MV-4-11 (cell line): ENCODE measurements around the gene URB1.
"Not testable (repeated sequence)": the region's sequence is repeated elsewhere in the genome, so short reads cannot be mapped to it uniquely, and the experiment has no call there.

Source experiments
- DNase-seq: peaks from one replicate; lab custom pipeline; 2025; lab: John Stamatoyannopoulos, UW

URB1 gene

DNA sequence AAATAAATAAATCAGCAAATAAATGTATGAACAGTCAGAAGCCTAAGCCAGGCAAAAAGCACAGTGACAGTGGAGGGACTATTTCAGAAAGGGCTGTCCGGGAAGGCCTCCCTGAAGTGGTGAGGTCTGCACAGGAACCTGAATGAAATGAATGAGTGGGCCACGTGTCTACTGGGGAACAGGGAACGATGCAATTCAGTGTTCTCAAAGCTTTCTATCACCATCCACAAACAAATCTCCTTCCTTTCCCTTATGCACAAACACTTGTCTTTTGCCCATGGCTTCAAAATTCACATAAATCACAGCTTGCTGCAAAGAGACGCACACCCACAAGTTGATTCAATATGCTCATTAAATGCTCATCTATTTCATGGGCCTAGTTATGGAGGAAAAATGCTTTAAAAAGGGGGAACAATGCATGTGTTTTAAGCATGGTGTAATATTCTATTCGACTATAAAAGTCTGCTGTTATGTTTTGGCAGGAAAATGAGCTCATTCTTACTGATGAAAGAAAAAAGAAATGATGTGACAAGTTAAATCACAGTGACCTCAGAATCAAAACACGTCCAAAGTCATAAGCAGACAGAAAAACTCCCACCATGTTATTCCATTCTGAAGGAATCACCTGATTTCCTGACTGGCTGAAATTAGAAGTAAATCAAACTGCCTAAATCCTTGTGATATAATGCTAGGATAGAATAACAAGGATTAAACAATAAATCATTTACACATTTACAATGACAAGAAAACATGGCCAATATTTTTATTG, 21.6 kb downstream of the URB1 start:
- DNase-seq = no peak

DNA sequence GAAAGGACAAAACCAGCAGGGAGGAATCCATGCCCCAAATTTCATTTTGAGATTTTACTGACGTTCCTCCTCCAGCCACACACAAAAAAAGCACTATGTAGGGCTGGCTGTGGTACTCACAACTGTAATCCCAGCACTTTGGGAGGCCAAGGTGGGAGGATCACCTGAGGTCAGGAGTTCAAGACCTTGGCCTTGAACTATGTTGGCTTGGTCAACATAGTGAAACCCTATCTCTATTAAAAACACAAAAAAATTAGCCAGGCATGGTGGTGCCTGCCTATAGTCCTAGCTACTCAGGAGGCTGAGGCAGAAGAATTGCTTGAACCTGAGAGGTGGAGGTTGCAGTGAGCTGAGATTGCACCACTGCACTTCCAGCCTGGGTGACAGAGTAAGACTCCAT, 23.9 kb downstream of the URB1 start:
- DNase-seq = not testable (repeated sequence)

DNA sequence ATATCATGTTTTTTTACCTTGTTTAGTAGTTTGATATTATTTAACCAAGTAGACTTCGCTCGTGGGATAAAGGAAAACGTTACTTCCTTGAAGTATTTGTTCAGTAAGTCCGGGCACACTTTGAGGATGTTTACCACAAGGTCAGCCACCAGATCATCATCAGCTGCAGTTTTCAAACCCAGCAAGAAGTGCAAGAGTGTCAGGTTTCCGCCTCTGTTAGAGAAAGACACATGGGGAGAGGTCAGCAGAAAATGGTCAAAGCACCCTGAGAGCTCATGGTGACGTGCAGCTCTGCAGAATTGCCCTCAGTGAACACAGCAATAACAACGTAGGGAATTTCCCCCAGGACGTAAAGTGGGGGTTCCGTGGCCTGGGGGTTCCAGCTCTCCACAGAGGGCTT, 24.4 kb downstream of the URB1 start:
- DNase-seq = no peak

- peak; percentile 6 for DNase-seq
Observed at GRCh38 chr21:32367158-32367557, 25.7 kb downstream of the URB1 start.

- DNase-seq = no peak
Observed at GRCh38 chr21:32366191-32366590, 26.6 kb downstream of the URB1 start.

GRCh38 chr21:32364796-32365195, 28.0 kb downstream of the URB1 start:
- no peak for DNase-seq

DNA sequence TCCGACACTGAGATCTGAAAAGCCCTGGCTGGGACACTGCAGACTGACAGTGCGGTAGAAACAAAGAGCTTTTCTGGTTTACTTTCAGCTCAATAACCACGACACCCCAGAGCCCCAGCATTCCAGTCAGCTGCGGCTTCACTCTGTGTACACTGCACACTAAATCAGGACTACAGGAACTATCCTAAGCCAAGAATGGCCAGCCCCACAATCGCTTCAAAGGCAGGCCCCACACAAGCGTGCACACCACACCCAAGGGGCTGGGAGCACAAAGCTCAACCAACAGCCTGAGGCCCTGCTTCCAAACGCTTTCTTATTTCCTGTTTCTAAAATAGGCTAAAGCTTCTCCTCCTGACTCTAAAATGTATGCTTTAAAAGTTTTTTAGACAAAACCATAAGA, 28.4 kb downstream of the URB1 start:
- DNase-seq = peak; percentile 59

GRCh38 chr21:32360401-32360975, 32.3 kb downstream of the URB1 start:
- no peak for DNase-seq

DNA sequence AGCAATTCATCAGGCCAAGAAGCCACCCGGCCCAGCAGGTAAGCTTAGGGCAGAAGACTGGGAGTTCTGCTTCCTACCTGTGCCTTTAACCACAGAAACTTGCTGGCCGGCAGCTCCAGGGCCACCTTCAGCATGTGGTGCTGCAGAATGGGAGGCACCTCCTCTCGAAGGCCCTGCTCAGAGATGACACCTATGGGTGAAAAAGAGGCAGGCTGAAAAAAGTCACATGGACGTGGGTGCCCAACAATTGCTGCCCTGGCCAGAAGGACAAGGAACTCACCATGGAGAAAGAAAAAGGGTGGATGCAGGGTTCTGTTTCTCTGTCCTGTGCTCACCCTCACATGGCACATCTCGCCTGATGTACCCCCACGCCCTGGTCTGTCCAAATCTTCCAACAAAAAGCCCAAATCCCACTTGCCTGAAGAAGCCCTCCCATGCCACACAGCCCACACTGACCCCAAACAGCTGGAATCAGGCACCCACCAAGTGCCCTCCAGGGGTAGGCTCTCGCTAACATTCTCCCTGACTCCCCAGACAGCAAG, 33.0 kb downstream of the URB1 start:
- DNase-seq = no peak

DNA sequence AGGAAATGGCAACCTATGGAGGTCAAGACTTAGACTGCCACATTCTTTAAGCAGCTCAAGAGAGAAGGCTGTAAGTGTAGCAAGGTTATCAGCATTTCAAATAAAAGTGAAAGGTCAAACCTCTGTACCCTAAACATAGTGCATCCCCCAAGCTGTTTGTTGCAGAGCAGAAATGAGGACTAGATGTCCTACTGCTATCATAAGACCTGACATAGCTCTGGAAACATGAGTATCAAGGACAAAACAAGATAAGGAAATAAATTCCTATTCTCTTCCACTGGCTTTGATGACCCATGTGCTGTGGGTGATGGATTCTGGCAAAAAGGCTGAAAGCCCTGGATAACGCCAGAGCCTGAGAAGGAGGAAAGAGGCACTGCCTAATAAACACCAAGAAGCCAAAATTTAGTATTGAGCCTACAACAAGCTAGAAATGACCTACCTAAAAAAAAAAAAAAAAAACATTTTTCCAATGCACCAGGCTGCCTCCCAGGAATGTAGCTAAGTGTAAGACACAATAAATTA, 35.9 kb downstream of the URB1 start:
- DNase-seq = no peak

- DNase-seq = no peak
Observed at GRCh38 chr21:32353002-32353711, 39.7 kb downstream of the URB1 start.

DNA sequence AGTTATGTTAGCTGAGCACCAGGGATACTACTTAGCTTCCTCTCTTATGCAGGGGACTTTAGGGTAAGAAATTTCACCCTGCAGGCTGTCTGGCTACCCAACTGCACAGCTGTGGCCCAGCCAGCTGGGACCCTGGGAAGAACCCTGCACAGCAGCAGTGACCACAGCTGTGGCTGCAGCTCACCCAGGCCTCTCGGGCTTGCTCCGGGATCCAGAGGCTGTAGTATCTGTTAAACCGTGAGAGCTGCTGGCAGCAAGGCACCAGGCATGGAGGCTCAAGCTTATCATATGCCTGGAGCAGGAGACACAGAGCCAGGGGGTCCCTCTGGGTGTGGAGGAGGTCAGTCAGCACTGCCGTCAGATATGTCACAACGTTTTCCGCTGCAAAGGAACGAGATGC, 40.3 kb downstream of the URB1 start:
- DNase-seq = no peak

DNA sequence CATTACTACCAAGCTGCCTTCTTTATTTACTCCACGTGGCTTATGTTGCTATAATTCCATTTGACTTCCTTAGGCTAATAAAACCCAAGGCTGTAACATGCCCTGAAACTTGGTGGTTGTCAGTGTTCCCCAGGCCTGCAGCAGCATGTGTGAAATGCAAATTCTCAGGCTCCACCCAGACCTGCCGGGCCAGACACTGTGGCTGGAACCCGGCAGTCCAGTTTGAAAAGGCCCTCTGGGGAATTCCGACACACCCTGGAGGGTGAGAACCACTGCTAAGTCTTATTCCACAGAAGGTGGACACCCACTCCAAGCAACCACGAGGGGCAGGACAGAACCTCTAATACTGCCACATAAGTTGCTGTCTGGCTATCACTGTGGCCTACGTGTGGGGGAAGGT, 41.4 kb downstream of the URB1 start:
- no peak for DNase-seq

DNA sequence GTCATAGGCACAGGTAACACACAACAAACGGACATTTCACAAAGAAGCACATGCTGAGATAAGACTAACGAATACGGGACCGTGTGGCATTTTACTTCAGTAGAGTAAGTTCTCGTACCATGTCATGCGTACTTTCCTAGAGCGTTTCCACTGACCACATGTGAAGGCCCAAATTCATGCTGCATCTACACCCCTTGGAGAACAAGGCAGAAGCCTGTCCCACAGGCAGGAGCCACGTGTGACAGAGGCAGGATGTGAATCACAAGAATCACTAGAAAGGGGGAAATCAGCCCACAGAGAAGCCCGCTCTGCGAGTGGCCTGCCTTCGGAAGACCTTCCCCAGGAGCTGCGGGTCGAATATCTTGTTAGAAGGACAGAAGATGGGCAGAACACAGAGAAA, 41.8 kb downstream of the URB1 start:
- DNase-seq = no peak

DNA sequence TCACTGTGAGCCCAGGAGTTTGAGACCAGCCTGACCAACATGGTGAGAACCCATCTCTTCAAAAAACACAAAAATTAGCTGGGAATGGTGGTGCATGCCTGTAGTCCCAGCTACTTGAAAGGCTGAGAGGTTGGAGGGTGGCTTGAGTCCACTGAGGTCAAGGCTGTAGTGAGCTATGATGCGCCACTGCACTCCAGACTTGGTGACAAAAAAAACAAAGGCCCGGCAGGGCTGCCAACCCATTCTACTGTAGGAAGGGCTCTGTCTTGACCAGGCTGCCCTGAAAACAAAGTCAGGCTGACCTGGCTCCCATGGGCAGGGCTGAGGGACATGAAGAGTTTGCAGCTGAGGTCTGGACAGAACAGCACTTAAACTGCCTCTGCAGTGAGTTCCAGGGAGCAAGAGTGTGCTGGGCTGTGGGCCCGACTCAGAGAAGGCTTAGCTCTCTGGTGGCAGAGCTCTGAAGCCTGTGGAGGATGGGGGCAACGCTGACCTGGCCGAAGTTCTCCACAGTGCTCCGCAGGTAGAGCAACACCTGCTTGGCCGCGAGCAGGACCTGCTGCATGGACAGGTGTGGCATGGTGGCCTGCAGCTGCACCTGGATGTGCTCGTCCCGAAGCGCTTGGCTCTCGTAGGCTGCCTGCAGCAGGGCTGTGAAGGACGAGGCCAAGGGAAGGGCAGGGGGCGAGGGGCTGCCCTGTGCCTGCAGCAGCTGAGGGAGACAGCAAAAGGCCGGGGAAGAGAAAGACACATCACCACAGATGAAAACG, 42.4 kb downstream of the URB1 start:
- no peak for DNase-seq

GRCh38 chr21:32349333-32349944, 43.4 kb downstream of the URB1 start:
- no peak for DNase-seq

DNA sequence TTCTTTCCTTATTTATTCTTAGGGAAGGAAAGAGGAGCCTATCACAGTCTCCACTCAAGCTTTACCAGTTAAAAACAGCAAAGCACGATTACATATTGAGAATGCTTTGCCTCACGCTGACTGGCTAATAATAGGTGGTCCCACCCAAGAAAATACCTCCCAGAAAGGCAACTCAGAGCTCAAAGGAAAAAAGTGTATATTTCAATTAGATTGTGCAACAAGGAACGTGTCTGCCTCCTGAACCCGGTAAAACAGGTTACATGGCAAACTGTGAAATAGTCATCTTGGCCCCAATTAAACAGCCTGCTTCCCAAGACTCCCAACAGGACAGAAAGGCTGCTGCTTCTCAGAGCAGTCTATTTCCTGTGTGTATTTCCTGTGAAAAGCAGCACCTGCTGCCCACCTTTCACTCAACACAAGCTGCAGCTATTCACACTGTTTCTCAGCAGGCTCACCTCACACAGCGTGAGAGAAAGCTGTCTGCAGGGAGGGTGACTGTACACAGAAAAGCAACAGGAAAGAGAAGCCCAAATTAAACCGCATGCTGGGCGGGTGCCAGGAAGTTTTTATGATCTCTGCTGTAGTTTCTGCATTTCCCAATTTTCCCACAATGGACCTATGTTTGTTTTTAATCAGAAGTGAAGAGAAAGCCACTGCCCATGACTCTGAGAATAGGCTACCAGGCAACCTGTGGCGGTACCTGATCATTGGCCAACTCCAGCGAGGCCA, 44.0 kb downstream of the URB1 start:
- DNase-seq = no peak

GRCh38 chr21:32347977-32348376, 44.8 kb downstream of the URB1 start:
- no peak for DNase-seq

DNA sequence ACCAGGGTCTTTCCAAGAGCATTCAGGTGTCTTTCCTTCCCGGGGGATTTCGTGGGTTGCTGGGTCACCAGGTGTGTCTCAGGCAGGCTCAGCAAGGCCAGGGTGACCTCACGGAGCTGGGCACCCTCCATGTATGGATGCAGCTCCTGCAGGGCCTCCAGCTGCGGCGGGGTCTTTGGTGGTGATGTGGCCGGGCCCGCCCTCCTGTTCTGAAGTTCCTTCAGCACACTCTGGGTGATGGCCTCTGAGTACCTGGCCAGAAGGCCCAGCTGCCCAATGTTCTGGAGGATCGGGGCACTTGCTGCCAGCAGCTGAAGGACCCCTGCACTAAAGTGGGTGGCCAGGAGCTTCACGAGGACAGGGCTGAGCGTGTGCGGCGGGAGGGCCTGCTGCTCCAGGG, 45.5 kb downstream of the URB1 start:
- DNase-seq = no peak

GRCh38 chr21:32346951-32347350, 45.9 kb downstream of the URB1 start:
- DNase-seq = no peak
